Activated B cell treated with CpG ODN at 0.5 μM for 24 hours (primary cell): Measurements from ENCODE around the gene KLF2. TPM values are rescaled to one million over a fixed set of nuclear protein-coding genes. Genes with fewer than 3 reads are reported as not detected.
A peak's percentile ranks its signal among the peaks of the same experiment; 100 is the strongest.
"Not testable (repeated sequence)": the region's sequence is repeated elsewhere in the genome, so short reads cannot be mapped to it uniquely, and the experiment has no call there.

Experiments used
- ATAC-seq: fragments of 200-7000 bp; cut with Tn5 transposase; one replicate; pipeline ENCODE4 v1.10.0; 2021; ENCODE audit warnings: low read depth, mild to moderate bottlenecking, moderate library complexity
- CTCF ChIA-PET: fragments of 350-600 bp; sonication (Branson Sonifier 250); formaldehyde crosslinking; loops from one replicate; lab custom pipeline; 2021; ENCODE audit warnings: antibody characterized with exemption; lab: Charles Lee
- POLR2A ChIA-PET: fragments of 350-600 bp; sonication (Branson Sonifier 250); formaldehyde crosslinking; loops from one replicate; lab custom pipeline; 2021; ENCODE audit warnings: antibody characterized with exemption; lab: Charles Lee
- DNase-seq: peaks from one replicate; pipeline ENCODE4 v3.0.0; 2022
- H3K27ac Mint-ChIP-seq: one replicate; pipeline ENCODE4 v1.8.0; 2020; ENCODE audit warnings: mixed read lengths
- H3K27me3 Mint-ChIP-seq: one replicate; pipeline ENCODE4 v1.8.0; 2021; ENCODE audit warnings: mixed read lengths
- H3K36me3 Mint-ChIP-seq: one replicate; pipeline ENCODE4 v1.8.0; 2021; ENCODE audit warnings: low read depth, mixed read lengths
- H3K4me1 Mint-ChIP-seq: one replicate; pipeline ENCODE4 v1.8.0; 2021; ENCODE audit warnings: mixed read lengths
- H3K4me3 Mint-ChIP-seq: one replicate; pipeline ENCODE4 v1.8.0; 2020; ENCODE audit warnings: mild to moderate bottlenecking, mixed read lengths
- H3K9me3 Mint-ChIP-seq: one replicate; pipeline ENCODE4 v1.8.0; 2020; ENCODE audit warnings: mixed read lengths
- CTCF ChIP-seq: fragments of 200-600 bp; IDR thresholded peaks from one replicate; pipeline ENCODE4 v1.8.0; 2022; ENCODE audit warnings: antibody characterized with exemption, mild to moderate bottlenecking
- intact Hi-C: fragments of 100-400 bp; cut with micrococcal nuclease; formaldehyde crosslinking; loops from one replicate; pipeline ENCODE4 v1.15.1; 2024
- total RNA-seq: library from RNA; stranded (reverse); gene quantifications from 2 replicates; pipeline ENCODE4 v1.2.3, GENCODE V29; 2022

The KLF2 gene
- total RNA-seq, 1 donor from 2014 or later = 87.6 TPM

DNA sequence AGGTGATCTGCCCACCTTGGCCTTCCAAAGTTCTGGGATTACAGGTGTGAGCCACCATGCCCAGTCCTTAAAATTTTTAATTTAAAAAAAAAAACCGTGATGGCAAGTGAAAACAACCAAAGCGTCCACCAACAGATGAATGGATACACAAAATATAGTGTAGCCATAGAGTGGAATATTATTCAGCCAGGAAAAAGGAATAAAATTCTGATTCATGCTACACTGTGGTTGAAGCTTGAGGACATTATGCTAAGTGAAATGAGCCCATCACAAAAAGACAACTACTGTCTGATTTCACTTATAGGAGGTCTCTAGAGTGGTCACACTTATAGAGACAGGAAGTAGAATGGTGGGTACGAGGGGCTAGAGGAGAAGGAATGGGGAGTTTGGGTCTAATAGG, 26.3 kb upstream of the KLF2 start:
- POLR2A ChIA-PET = interaction anchor here (0.8 kb wide), 1 partner anchor 35 kb away, joined by 7 read pairs; no protein-coding TSS in a partner anchor
- no peak overlapping the region for H3K4me3 Mint-ChIP-seq

GRCh38 chr19:16301999-16302694, 22.5 kb upstream of the KLF2 start:
- H3K27me3 Mint-ChIP-seq = no peaks in the 10 kb centered on the region
- TF ChIP-seq CTCF = no peak
- DNase-seq (peak; percentile 43), ATAC-seq (peak; percentile 81)
- H3K4me3 Mint-ChIP-seq = peak overlapping the region; percentile 50
- H3K9me3 Mint-ChIP-seq = no peaks in the 10 kb centered on the region
- H3K4me1 Mint-ChIP-seq = peaks cover 22% of the 10 kb centered on the region
- ChIA-PET CTCF (interaction anchor here (1.2 kb wide), 1 partner anchor 26 kb away, joined by 4 read pairs; no protein-coding TSS in a partner anchor), POLR2A (interaction anchor here (0.5 to 2.2 kb wide), 17 partner anchors 11 to 241 kb away, joined by 3 to 31 read pairs (median 5); partner anchors contain the start of gene KLF2)
- intact Hi-C loops = loop anchor here (1.0 kb wide), 3 partner anchors 22 to 65 kb away; partner anchors contain the start of gene KLF2
- no peaks in the 10 kb centered on the region for H3K36me3 Mint-ChIP-seq
- H3K27ac Mint-ChIP-seq = peak overlapping the region; percentile 88

More for the DNA sequence above, 26.3 kb upstream of the KLF2 start:
- CTCF ChIA-PET = no interaction called here
- peaks cover 16% of the 10 kb centered on the region for H3K4me1 Mint-ChIP-seq
- H3K27ac Mint-ChIP-seq = no peak overlapping the region
- DNase-seq (no peak), ATAC-seq (no peak)
- no peaks in the 10 kb centered on the region for H3K27me3 Mint-ChIP-seq
- intact Hi-C loops = no loop called here
- H3K9me3 Mint-ChIP-seq = no peaks in the 10 kb centered on the region
- no peaks in the 10 kb centered on the region for H3K36me3 Mint-ChIP-seq
- TF ChIP-seq CTCF = no peak

DNA sequence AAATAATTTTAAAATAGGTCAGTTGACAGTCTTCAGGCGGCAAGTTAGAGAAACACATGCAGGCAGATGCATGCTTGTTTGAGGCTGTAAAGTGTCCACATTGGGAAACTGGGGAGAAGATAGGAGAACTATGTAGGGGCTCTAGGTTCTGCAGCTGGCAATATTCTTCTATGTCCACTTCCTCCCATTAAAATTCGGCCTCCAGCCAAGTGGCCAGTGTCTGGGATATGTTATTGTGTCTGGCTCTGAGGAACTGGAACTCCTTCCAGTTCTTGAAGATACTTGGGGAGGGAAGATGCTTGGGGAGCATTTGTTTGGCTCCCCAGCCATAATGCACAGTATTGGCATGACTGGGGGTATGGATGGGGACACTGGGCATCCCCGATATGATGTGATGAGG, 20.9 kb upstream of the KLF2 start:
- H3K27ac Mint-ChIP-seq = no peak overlapping the region
- CTCF ChIA-PET = interaction anchor here (0.6 kb wide), 1 partner anchor 36 kb away, joined by 5 read pairs; no protein-coding TSS in a partner anchor

DNA sequence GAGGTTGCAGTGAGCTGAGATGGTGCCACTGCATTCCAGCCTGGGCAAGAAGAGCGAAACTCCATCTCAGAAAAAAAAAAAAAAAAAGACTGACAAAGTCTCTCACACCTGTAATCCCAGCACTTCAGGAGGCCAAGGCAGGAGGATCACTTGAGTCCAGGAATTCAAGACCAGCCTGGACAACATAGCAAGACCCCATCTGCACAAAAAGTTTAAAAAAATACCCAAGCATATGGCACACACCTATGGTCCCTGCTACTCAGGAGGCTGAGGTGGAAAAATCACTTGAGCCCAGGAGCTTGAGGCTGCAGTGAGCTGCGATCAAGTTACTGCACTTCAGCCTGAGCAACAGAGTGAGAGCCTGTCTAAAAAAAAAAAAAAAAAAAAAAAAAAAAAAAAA, 20.1 kb upstream of the KLF2 start:
- DNase-seq, H3K9me3 Mint-ChIP-seq, intact Hi-C loops, ATAC-seq, H3K36me3 Mint-ChIP-seq, H3K27me3 Mint-ChIP-seq, H3K4me3 Mint-ChIP-seq, H3K27ac Mint-ChIP-seq: not testable (repeated sequence)
- CTCF ChIA-PET = interaction anchor here (0.6 kb wide), 1 partner anchor 513 kb away, joined by 3 read pairs; no protein-coding TSS in a partner anchor
- POLR2A ChIA-PET = interaction anchor here (0.7 kb wide), 1 partner anchor 145 kb away, joined by 3 read pairs; no protein-coding TSS in a partner anchor
- peaks cover 22% of the 10 kb centered on the region for H3K4me1 Mint-ChIP-seq

More for the DNA sequence above, 20.9 kb upstream of the KLF2 start:
- ATAC-seq (no peak), DNase-seq (no peak)
- TF ChIP-seq CTCF = no peak
- H3K36me3 Mint-ChIP-seq = no peaks in the 10 kb centered on the region
- no peaks in the 10 kb centered on the region for H3K27me3 Mint-ChIP-seq
- POLR2A ChIA-PET = interaction anchor here (0.6 to 2.2 kb wide), 4 partner anchors 16 to 41 kb away, joined by 5 to 16 read pairs (median 6); no protein-coding TSS in a partner anchor
- H3K4me3 Mint-ChIP-seq = peak overlapping the region; percentile 20
- peaks cover 22% of the 10 kb centered on the region for H3K4me1 Mint-ChIP-seq
- H3K9me3 Mint-ChIP-seq = no peaks in the 10 kb centered on the region
- intact Hi-C loops = no loop called here

GRCh38 chr19:16305060-16305459, 19.6 kb upstream of the KLF2 start:
- not testable (repeated sequence) for ATAC-seq, H3K36me3 Mint-ChIP-seq, H3K27ac Mint-ChIP-seq

More at GRCh38 chr19:16305060-16305459, 19.6 kb upstream of the KLF2 start:
- H3K27me3 Mint-ChIP-seq, intact Hi-C loops, DNase-seq, H3K4me3 Mint-ChIP-seq, H3K9me3 Mint-ChIP-seq: not testable (repeated sequence)
- CTCF ChIA-PET = interaction anchor here (0.6 kb wide), 1 partner anchor 514 kb away, joined by 3 read pairs; no protein-coding TSS in a partner anchor
- POLR2A ChIA-PET = interaction anchor here (0.7 kb wide), 1 partner anchor 144 kb away, joined by 3 read pairs; no protein-coding TSS in a partner anchor
- H3K4me1 Mint-ChIP-seq = peaks cover 22% of the 10 kb centered on the region
